ENCODE data around the gene MED17.
A peak's percentile ranks its signal among the peaks of the same experiment; 100 is the strongest.

The MED17 gene

GRCh38 chr11:93738647-93739081 lies 45.4 kb upstream of the MED17 start:
- Histone ChIP-seq H3K36me3 (peaks cover 74% of the 10 kb centered on the region), H3K27me3 (no peaks in the 10 kb centered on the region), H3K4me3 (ENCODE audit: low read depth, low read length) (peak overlapping the region; percentile 92), H3K4me1 (no peaks in the 10 kb centered on the region), H3K9me3 (no peaks in the 10 kb centered on the region)
- DNase-seq, result no peak
- no peak for TF ChIP-seq CTCF (IDR thresholded peaks at IDR 0.05; ENCODE audit: low read depth, low read length)

- Histone ChIP-seq H3K9me3 (no peaks in the 10 kb centered on the region), H3K36me3 (peaks cover 59% of the 10 kb centered on the region), H3K27me3 (no peaks in the 10 kb centered on the region), H3K4me3 (ENCODE audit: low read depth, low read length) (peak overlapping the region; percentile 92), H3K4me1 (no peaks in the 10 kb centered on the region)
- no peak for TF ChIP-seq CTCF (IDR thresholded peaks at IDR 0.05; ENCODE audit: low read depth, low read length)
- no peak for DNase-seq
Measured at GRCh38 chr11:93740031-93740729, 43.9 kb upstream of the MED17 start.

- H3K36me3 ChIP-seq, result peaks cover 53% of the 10 kb centered on the region
- H3K4me1 ChIP-seq, result no peaks in the 10 kb centered on the region
- H3K9me3 ChIP-seq, result no peaks in the 10 kb centered on the region
- peak overlapping the region; percentile 92 for H3K4me3 ChIP-seq (ENCODE audit: low read depth, low read length)
- no peaks in the 10 kb centered on the region for H3K27me3 ChIP-seq
- TF ChIP-seq CTCF (IDR thresholded peaks at IDR 0.05; ENCODE audit: low read depth, low read length), result no peak
- peak; percentile 72 for DNase-seq
Measured at GRCh38 chr11:93740730-93741093, 43.4 kb upstream of the MED17 start.

- peak; percentile 98 for DNase-seq
- peak within 1 kb of the TSS; percentile 92 for H3K4me3 ChIP-seq (ENCODE audit: low read depth, low read length)
- H3K27me3 ChIP-seq, result no peaks in the 10 kb centered on the region
- no peaks in the 10 kb centered on the region for H3K9me3 ChIP-seq
- H3K36me3 ChIP-seq, result peaks cover 48% of the 10 kb centered on the region
- no peaks in the 10 kb centered on the region for H3K4me1 ChIP-seq
- TF ChIP-seq CTCF (IDR thresholded peaks at IDR 0.05; ENCODE audit: low read depth, low read length), result no peak
Measured at GRCh38 chr11:93741094-93741881, 42.8 kb upstream of the MED17 start, which contains the start of the genes C11orf54 and TAF1D. TSS of gene C11orf54 (plus strand) at chr11:93741672. CDS start at chr11:93747394, 5,722 bp downstream. TSS of gene TAF1D (minus strand) at chr11:93741495. CDS start at chr11:93739304, 2,191 bp downstream.

GRCh38 chr11:93741882-93742226 lies 42.2 kb upstream of the MED17 start:
- H3K27me3 ChIP-seq, result no peaks in the 10 kb centered on the region
- peak overlapping the region; percentile 92 for H3K4me3 ChIP-seq (ENCODE audit: low read depth, low read length)
- H3K9me3 ChIP-seq, result no peaks in the 10 kb centered on the region
- no peaks in the 10 kb centered on the region for H3K4me1 ChIP-seq
- DNase-seq, result no peak
- H3K36me3 ChIP-seq, result peaks cover 42% of the 10 kb centered on the region
- TF ChIP-seq CTCF (IDR thresholded peaks at IDR 0.05; ENCODE audit: low read depth, low read length), result no peak

GRCh38 chr11:93743291-93743690 lies 40.8 kb upstream of the MED17 start:
- no peak for TF ChIP-seq CTCF (IDR thresholded peaks at IDR 0.05; ENCODE audit: low read depth, low read length)
- Histone ChIP-seq H3K4me1 (no peaks in the 10 kb centered on the region), H3K9me3 (no peaks in the 10 kb centered on the region), H3K4me3 (ENCODE audit: low read depth, low read length) (no peak overlapping the region), H3K27me3 (no peaks in the 10 kb centered on the region), H3K36me3 (peaks cover 28% of the 10 kb centered on the region)
- no peak for DNase-seq

Data from BE2C (cell line).